GM18498 (cell line): Measurements from ENCODE around the gene DPP10.
"Not testable (repeated sequence)": the region's sequence is repeated elsewhere in the genome, so short reads cannot be mapped to it uniquely, and the experiment has no call there.

Experiments used
- ATAC-seq: cut with Tn5 transposase; IDR thresholded peaks from one replicate; pipeline ENCODE4 v1.9.1; 2021; ENCODE audit warnings: mild to moderate bottlenecking, moderate library complexity; ENCODE audit not compliant: unreplicated experiment

DPP10 gene

GRCh38 chr2:114507744-114508143 is 65.3 kb downstream of the DPP10 start:
- ATAC-seq, result no peak

GRCh38 chr2:114515882-114516281 is 73.4 kb downstream of the DPP10 start:
- ATAC-seq, result no peak

- no peak for ATAC-seq
Observed at GRCh38 chr2:114517580-114517979, 75.1 kb downstream of the DPP10 start.

- ATAC-seq, result no peak
Observed at GRCh38 chr2:114518738-114519137, 76.3 kb downstream of the DPP10 start.

GRCh38 chr2:114522612-114523011 is 80.2 kb downstream of the DPP10 start:
- ATAC-seq, result not testable (repeated sequence)

GRCh38 chr2:114525955-114526354 is 83.5 kb downstream of the DPP10 start:
- ATAC-seq, result no peak

- no peak for ATAC-seq
Observed at GRCh38 chr2:114526841-114527240, 84.4 kb downstream of the DPP10 start.

- ATAC-seq, result no peak
Observed at GRCh38 chr2:114527330-114527983, 85.0 kb downstream of the DPP10 start.

GRCh38 chr2:114534116-114535084 is 92.0 kb downstream of the DPP10 start:
- ATAC-seq, result no peak

GRCh38 chr2:114537777-114538176 is 95.3 kb downstream of the DPP10 start:
- ATAC-seq, result no peak

- no peak for ATAC-seq
Observed at GRCh38 chr2:114542695-114543094, 100.3 kb downstream of the DPP10 start.

GRCh38 chr2:114543236-114543766 is 100.9 kb downstream of the DPP10 start:
- no peak for ATAC-seq

GRCh38 chr2:114545052-114545451 is 102.6 kb downstream of the DPP10 start:
- no peak for ATAC-seq

GRCh38 chr2:114546531-114546930 is 104.1 kb downstream of the DPP10 start:
- no peak for ATAC-seq

GRCh38 chr2:114548151-114548550 is 105.7 kb downstream of the DPP10 start:
- no peak for ATAC-seq

- no peak for ATAC-seq
Observed at GRCh38 chr2:114550364-114550763, 107.9 kb downstream of the DPP10 start.

- peak; percentile 51 for ATAC-seq
Observed at GRCh38 chr2:114550895-114551793, 108.7 kb downstream of the DPP10 start.

GRCh38 chr2:114553027-114553426 is 110.6 kb downstream of the DPP10 start:
- no peak for ATAC-seq

GRCh38 chr2:114569166-114569565 is 126.7 kb downstream of the DPP10 start:
- no peak for ATAC-seq

GRCh38 chr2:114577657-114578056 is 135.2 kb downstream of the DPP10 start:
- no peak for ATAC-seq

GRCh38 chr2:114579542-114579941 is 137.1 kb downstream of the DPP10 start:
- no peak for ATAC-seq
